Midbrain (tissue), 1 donor: ENCODE data around the gene OR1S2.
"Not testable (repeated sequence)": the region's sequence is repeated elsewhere in the genome, so short reads cannot be mapped to it uniquely, and the experiment has no call there.

Source experiments
- DNase-seq: peaks from one replicate; lab custom pipeline; 2025; lab: John Stamatoyannopoulos, UW

OR1S2 gene, protein sequence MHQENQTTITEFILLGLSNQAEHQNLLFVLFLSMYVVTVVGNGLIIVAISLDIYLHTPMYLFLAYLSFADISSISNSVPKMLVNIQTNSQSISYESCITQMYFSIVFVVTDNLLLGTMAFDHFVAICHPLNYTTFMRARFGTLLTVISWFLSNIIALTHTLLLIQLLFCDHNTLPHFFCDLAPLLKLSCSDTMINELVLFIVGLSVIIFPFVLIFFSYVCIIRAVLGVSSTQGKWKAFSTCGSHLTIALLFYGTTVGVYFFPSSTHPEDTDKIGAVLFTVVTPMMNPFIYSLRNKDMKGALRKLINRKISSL

DNA sequence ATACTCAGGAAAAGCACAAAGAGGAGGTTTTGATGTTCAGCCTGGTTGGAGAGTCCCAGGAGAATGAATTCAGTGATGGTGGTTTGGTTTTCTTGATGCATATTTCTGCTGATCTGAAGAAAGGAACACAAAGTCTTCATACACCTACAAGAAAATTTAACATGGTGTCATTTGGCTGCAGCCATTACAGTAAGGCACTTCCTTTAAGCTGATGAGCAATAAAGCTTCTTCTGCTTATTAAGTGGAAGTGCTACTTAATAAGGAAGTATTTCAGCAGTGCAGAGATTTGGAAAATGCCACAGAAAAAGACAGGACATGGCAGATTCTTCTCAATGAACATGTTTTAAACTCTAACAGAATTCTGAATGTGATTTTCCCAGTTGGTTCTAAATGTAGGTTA lies at the start of gene OR1S2:
TSS of gene OR1S2 (minus strand) at position 101 of the 400 bp plus-strand sequence. CDS start at position 101, 0 bp downstream.
- no peak for DNase-seq

DNA sequence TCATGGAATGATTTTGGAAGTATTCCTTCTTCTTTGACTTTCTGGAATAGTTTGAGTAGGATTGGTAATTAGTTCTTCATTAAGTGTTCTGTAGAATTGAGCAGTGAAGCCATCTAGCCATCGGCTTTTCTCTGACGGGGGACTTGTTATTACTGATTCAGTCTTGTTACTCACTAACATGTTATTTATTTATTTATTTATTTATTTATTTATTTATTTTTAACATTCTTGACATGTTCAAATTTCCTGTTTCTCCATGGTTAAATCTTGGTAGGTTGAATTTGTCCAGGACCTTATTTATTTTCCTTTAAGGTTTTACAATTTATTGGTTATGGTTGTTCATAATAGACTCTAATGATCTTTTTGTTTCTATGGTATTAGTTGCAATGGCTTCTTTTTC lies 40.0 kb upstream of the OR1S2 start:
- DNase-seq = no peak

DNA sequence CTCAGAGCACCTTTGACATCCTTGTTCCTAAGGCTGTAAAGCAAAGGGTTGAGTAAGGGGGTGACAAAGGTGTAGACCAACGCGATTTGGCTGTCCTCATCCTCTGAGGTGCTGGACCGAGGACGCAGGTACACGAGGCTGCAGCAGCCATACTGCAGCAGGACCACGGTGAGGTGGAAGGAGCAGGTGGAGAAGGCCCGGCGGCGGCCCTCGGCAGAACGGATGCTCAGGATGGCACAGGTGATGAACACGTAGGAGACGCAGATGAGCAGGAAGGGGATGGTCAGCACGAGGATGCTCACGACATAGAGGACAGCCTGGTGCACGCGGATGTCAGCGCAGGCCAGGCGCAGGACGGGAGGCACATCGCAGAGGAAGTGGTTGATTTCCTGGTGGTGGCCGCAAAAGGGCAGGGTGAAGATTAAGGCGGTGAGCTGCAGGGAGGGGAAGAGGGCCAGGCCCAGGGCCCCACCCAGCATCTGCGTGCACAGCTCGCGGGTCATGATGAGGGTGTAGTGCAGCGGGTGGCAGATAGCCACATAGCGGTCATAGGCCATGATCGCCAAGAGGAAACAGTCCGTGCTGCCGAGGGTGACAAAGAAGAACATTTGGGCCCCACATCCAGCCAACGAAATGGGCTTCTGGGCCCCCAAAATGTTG lies 24.1 kb upstream of the OR1S2 start:
- no peak for DNase-seq

DNA sequence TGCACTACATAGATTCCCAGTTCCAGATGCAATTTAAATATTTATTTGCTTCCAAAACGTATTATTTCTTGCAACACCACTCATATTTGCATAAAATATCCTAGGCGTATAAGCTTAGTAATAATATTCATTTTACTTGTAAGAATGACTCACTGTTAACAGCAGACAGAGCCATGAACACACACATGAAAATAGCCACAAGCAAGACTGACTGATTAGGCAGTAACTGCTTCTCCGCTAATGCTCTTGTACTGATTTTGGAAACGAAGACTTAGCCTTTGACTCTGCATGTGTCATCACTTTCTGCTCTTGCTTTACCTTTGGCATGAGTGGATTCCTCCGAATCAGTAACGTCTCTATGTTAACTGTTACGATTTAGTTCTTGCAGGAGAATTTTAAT lies 18.8 kb upstream of the OR1S2 start:
- DNase-seq = no peak

DNA sequence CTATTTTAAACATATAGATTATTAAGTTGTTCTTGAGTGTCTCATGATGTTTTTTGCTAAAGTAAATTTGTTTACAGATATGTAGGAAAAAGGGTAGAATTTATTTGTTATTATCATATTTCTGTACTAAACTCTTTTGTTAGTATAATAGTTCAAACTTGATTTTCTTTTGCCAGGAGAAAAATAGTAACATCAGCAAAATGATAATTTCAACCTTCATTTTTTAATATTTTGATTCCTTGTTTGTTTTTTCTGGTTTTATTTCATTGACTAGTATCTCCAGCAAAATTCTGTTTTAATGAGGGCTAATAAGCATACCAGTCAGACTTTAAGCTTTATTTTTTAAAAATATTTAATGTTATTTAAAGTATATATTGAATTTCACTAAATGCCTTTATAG lies 12.5 kb upstream of the OR1S2 start:
- no peak for DNase-seq

DNA sequence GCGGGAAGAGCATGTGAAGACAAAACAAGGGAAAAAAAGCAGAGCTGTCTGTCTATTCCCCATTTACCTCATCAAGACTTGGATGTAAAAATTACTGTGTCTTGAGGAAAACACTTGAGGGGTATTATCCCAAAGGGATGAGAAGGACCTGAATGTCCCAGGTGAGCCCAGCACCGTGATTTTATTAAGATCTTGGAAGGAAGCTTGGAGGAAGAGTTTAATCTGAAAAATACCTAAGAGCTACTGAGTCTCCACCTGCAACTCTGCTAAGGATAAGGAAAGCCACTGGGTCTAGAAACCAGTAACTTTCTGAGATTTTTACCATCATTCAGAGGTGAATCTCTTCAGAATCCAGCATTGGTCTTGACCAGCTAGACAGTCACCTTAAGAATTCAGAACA lies 8.5 kb upstream of the OR1S2 start, which contains the start of gene OR1S1:
TSS of gene OR1S1 (plus strand) at position 301 of the 400 bp plus-strand sequence.
- not testable (repeated sequence) for DNase-seq

DNA sequence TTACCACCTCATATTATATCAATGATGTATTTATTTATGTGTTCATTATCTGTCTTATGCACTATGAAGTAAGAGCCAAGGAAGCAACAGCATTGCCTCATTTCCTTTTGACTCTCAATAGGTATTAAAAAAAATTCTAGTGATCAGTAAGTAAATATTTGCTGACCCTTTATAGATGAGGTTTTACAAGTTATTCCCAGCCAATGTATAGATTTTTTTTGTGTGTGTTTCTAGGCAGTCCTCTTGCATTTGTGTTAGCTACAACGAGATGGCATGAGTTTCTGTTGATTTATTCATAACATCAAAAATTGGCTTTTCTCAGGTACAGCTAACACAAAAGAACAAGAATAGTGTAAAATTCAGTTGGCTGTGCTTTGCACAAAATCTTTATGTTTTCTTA lies 4.7 kb downstream of the OR1S2 start:
- DNase-seq = no peak

DNA sequence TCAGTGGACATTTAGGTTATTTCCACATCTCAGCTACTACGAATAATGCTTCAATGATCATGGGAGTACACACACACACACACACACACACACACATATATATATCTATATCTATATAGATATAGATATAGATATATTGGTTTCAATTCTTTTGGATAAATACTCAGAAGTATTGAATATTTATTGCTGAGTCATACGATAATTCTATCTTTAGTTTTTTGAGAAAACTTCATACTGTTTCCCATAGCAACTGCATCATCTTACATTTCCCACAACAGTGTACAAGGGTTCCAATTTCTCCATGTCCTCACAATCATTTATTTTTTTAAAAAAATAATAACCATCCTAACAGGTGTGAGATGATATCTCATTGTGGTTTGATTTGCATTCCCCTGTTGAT lies 8.0 kb downstream of the OR1S2 start:
- DNase-seq = no peak

DNA sequence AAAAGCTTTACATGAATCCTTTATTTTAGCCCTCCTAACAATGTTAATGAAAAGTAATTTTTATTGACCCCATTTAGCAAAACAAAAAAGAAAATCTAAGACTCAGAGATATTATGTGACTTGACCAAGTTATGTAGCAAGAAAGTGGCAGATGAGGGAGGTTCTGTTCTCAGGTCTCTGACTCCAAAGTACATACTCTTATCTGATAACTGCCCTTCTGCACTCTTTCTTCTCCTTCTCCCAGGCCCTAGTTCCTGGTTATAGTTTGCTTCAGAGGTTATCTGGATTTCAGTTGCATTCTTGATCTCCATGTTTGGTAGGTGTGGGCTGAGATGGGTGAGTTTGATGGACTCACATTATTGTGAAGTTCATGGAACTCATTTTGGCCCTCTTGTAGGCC lies 10.6 kb downstream of the OR1S2 start:
- no peak for DNase-seq

DNA sequence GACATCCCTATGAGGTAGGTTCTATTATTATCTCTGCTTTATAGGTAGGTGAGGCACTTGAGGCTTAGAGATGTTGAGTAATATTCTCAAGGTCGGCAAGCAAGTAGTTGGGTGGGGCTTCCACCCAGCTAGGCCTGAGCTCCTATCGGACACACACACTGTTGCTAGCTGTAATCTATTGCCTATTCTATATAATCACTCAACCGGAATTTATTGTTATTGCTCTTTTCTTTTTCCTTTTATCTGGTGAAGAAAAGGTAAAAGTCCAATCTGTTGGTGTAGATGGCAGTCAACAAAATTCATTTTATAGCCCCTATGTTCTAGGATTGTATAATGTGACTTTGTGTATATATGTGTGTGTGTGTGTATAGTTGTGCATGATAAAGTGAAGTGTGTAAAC lies 11.7 kb downstream of the OR1S2 start:
- no peak for DNase-seq

DNA sequence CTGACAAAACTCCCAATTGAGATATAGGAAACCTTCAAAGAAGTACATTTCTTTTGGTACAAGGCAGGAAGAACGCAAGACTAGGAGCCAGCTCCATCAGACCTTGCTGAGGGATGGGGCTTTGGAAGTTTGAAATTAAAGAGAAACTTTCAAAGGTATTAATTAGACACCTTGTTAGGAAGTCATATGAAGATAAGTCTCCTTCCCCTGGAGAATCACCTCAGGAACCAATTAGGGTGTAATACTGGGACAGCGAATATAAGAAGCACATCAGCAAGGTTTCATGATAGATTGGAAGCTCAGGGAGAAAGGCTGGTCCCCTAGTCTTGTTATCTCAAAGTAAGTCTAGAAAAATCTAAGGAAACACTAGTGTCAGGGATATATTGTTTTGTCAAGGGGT lies 15.2 kb downstream of the OR1S2 start, which contains the start of gene OR9Q2:
TSS of gene OR9Q2 (plus strand) at position 301 of the 400 bp plus-strand sequence. CDS start 1,421 bp downstream, outside the sequence.
- no peak for DNase-seq

DNA sequence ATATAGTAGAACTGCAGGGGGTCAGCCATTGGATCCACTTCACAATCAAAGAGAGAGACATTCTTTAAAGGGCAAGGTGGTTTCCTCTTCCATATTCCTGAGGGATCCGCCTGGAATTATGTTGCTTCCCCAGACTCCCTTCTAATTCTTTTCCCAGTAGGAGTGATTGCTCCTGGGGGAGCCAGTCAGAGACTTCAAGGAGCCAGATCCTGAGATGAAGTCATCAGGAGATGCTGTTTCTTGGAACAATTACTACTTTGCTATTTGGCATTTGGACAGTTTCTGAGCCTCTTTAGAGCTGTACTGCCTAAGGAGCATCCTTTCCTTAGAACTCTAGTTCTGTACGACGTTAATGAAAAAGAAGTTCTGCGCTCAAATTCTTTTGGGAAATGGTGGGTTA lies 17.0 kb downstream of the OR1S2 start:
- no peak for DNase-seq

DNA sequence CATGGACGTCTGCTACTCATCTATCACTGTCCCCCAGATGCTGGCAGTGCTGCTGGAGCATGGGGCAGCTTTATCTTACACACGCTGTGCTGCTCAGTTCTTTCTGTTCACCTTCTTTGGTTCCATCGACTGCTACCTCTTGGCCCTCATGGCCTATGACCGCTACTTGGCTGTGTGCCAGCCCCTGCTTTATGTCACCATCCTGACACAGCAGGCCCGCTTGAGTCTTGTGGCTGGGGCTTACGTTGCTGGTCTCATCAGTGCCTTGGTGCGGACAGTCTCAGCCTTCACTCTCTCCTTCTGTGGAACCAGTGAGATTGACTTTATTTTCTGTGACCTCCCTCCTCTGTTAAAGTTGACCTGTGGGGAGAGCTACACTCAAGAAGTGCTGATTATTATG lies 24.3 kb downstream of the OR1S2 start:
- no peak for DNase-seq

DNA sequence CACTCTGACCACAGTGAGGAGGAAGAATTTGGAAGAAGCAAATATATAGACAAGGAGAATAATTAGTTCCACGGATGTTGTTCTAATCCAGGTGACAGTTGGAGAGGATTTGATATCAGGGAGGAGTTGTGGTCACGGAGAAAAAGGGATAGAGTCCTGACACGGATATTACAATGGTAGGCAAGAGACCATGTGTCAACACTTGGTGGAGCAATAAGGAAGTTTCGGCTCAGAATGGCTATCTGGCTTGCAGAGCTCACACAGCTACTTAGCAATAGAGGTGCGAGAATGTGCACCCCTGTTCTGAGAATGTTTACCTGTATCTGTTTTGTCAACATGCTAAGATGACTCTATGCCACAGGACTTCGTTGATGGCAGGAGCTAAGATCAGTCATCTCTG lies 25.5 kb downstream of the OR1S2 start:
- no peak for DNase-seq

DNA sequence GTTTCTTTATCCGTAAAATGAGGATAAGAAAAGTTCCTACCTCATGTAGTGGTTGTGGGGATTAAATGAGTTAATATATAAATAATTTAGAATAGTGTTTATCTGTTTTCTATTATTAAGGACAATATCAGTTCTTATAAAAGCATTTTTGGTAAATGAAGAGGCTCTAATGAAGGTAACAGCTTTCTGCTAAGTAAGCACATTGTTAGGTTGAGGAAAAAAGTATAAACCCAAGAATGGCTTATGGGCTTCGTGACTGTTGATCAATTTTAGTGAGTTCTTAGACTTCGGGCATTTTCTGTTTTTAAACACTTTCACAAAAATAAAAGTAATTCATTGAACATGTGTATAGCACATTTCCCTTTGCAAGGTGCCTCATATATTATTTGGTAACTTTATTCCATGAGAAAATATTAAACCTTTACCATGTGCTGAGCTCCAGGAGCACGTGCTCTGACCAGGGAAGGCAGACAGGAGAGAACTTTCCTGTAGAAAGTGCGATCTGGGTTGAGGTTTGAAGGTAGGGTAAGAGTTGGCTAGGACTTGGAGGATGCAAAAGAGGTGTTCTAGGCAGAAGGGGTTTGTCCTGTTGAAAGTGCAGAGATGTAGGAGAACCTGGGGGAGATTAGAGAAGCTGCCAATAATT lies 26.4 kb downstream of the OR1S2 start:
- no peak for DNase-seq

DNA sequence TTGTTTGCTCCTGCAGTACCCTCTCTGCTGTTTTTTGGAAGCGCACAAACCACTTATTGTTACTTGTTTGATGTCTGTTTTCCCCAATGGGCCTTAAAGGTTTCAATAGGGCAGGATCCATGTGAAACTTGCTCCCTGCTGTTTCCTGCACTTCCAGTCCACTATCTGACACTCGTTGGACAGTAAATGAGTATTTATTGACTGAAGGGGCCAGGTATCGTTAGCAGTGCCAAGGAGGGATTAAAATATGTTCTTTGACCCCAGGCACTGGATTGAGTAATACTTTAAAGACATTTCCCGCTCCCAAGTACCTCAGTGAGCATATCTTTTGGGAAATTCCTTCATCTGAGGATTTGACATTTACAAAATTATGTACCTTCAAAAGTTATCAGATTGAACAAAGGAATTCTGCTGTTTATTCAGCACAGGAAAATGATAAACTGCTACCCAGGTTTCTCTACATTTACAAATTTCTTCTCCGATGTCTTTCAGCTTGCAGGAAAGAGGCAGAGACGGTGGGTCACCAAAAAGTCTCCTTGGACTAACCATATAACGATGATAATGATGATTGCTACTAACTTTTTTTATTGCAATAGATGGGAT lies 38.3 kb downstream of the OR1S2 start:
- no peak for DNase-seq

DNA sequence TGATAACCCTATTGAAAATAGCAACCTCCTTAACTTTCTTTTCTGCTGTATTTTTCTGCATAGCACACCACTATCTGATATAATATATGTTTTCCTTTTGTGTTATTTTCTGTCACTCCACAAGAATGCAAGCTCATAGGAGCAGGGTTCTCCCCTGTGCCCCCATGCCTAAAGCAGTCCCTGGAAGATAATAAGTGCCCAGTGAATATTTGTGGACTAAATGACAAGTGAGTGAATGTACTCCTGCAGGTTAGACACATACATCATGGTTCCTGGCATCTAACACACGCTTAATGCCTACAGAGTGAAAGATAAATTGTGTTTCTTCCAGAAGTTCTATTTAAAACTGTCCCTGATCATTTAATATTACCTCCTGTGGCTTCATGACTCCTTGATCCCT lies 39.0 kb downstream of the OR1S2 start:
- no peak for DNase-seq

DNA sequence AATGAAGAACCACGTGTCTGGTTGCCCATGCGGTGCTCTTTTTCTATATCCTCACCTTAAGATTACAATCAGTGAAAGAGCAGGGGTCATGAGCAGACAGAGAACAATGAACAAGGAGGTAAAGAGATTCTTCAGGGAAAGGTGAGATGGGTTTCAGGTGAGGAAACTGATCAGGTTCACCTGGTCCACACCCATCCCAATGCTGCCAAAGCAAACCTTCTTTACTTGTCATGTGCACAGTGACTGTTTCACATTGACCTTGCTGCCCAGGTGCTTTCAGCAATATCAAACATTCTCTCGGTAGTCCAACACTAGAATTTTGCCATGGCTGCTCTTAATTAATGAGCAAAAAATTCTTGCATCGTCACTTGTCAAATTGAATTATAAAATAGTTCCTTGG lies 39.6 kb downstream of the OR1S2 start:
- DNase-seq = no peak
